ENCODE measurements around the gene CPT1C. TPM values are rescaled to one million over a fixed set of nuclear protein-coding genes. Genes with fewer than 3 reads are reported as not detected.
A peak's percentile ranks its signal among the peaks of the same experiment; 100 is the strongest.

Gene CPT1C
- total RNA-seq, 3 donors from 2014 or later (not counting 1 experiment from before 2014, with no cell fraction given), result 0.34 to 0.78 (median 0.73) TPM

- Mint-ChIP-seq H3K9me3 (no peaks in the 10 kb centered on the region), H3K27me3 (ENCODE audit: low read depth in 2 of 2) (peaks cover 17 to 20% of the 10 kb centered on the region in 2 donors), H3K27ac (no peak overlapping the region), H3K4me3 (no peak overlapping the region), H3K4me1 (peaks cover 15 to 38% of the 10 kb centered on the region in 2 donors), H3K36me3 (no peaks in the 10 kb centered on the region)
- no peaks in the 10 kb centered on the region for H3K9me3 ChIP-seq (ENCODE audit: control insufficient read depth, insufficient read depth, low read length)
- intact Hi-C loops (cut with micrococcal nuclease), result no loop called here
- DNase-seq, result no peak
- H3K27me3 ChIP-seq (ENCODE audit: control insufficient read depth, insufficient read depth, low read length), result peaks cover 26% of the 10 kb centered on the region
- no peak overlapping the region for H3K4me3 ChIP-seq (ENCODE audit: low read length)
- no peak for TF ChIP-seq CTCF (IDR thresholded peaks at IDR 0.05)
- H3K4me1 ChIP-seq (ENCODE audit: control insufficient read depth, insufficient read depth, low read length), result peaks cover 27% of the 10 kb centered on the region
- no peak for ATAC-seq
- no peak overlapping the region for H3K27ac ChIP-seq (ENCODE audit: low read length)
- peaks cover 29% of the 10 kb centered on the region for H3K36me3 ChIP-seq (ENCODE audit: control insufficient read depth, insufficient read depth, low read length)
- 85% methylated on average over 8 of the region's 12 CpGs for WGBS (ENCODE audit: insufficient coverage)
Measured at GRCh38 chr19:49688531-49689132, 2.3 kb upstream of the CPT1C start.

GRCh38 chr19:49689133-49690078 lies 1.5 kb upstream of the CPT1C start, which contains the start of gene ADM5:
Gene ADM5 (plus strand): TSS chr19:49689594. CDS start chr19:49689838, 244 bp downstream.
- peaks cover 26% of the 10 kb centered on the region for H3K27me3 ChIP-seq (ENCODE audit: control insufficient read depth, insufficient read depth, low read length)
- H3K36me3 Mint-ChIP-seq, result no peaks in the 10 kb centered on the region
- H3K4me1 ChIP-seq (ENCODE audit: control insufficient read depth, insufficient read depth, low read length), result peaks cover 27% of the 10 kb centered on the region
- peak within 1 kb of the TSS; percentile 95 for H3K4me3 Mint-ChIP-seq
- intact Hi-C loops (cut with micrococcal nuclease), result no loop called here
- peaks cover 22% of the 10 kb centered on the region for H3K36me3 ChIP-seq (ENCODE audit: control insufficient read depth, insufficient read depth, low read length)
- DNase-seq (peak in 1 of 2 donors; percentile 64), ATAC-seq (peak in 2 of 3 donors; percentile 51 to 63)
- H3K4me1 Mint-ChIP-seq, result peaks cover 15 to 38% of the 10 kb centered on the region in 2 donors
- peaks cover 17 to 23% of the 10 kb centered on the region in 2 donors for H3K27me3 Mint-ChIP-seq (ENCODE audit: low read depth in 2 of 2)
- peak within 1 kb of the TSS; percentile 51 to 79 for H3K27ac Mint-ChIP-seq
- no peaks in the 10 kb centered on the region for H3K9me3 ChIP-seq (ENCODE audit: control insufficient read depth, insufficient read depth, low read length)
- TF ChIP-seq CTCF (IDR thresholded peaks at IDR 0.05), result peak; percentile 55
- H3K4me3 ChIP-seq (ENCODE audit: low read length), result peak within 1 kb of the TSS; percentile 27
- no peaks in the 10 kb centered on the region for H3K9me3 Mint-ChIP-seq
- 51% methylated on average over 54 of the region's 54 CpGs for WGBS (ENCODE audit: insufficient coverage)
- no peak within 1 kb of the TSS for H3K27ac ChIP-seq (ENCODE audit: low read length)

GRCh38 chr19:49690079-49690655 lies 749 bp upstream of the CPT1C start:
- peaks cover 17 to 27% of the 10 kb centered on the region in 2 donors for H3K27me3 Mint-ChIP-seq (ENCODE audit: low read depth in 2 of 2)
- H3K27ac Mint-ChIP-seq, result peak overlapping the region; percentile 51 to 79
- 28% methylated on average over 39 of the region's 39 CpGs for whole genome bisulfite sequencing (ENCODE audit: insufficient coverage)
- DNase-seq, result peak in 1 of 2 donors; percentile 37
- H3K27ac ChIP-seq (ENCODE audit: low read length), result no peak overlapping the region
- peaks cover 27% of the 10 kb centered on the region for H3K4me1 ChIP-seq (ENCODE audit: control insufficient read depth, insufficient read depth, low read length)
- H3K9me3 ChIP-seq (ENCODE audit: control insufficient read depth, insufficient read depth, low read length), result no peaks in the 10 kb centered on the region
- intact Hi-C loops (cut with micrococcal nuclease), result no loop called here
- peaks cover 15 to 38% of the 10 kb centered on the region in 2 donors for H3K4me1 Mint-ChIP-seq
- H3K4me3 Mint-ChIP-seq, result peak overlapping the region; percentile 95
- no peaks in the 10 kb centered on the region for H3K9me3 Mint-ChIP-seq
- H3K36me3 ChIP-seq (ENCODE audit: control insufficient read depth, insufficient read depth, low read length), result peaks cover 15% of the 10 kb centered on the region
- H3K27me3 ChIP-seq (ENCODE audit: control insufficient read depth, insufficient read depth, low read length), result peaks cover 26% of the 10 kb centered on the region
- H3K36me3 Mint-ChIP-seq, result no peaks in the 10 kb centered on the region
- H3K4me3 ChIP-seq (ENCODE audit: low read length), result peak overlapping the region; percentile 27
- no peak for TF ChIP-seq CTCF (IDR thresholded peaks at IDR 0.05)
- peak in 2 of 3 donors; percentile 9 to 27 for ATAC-seq

Measured in natural killer cell (primary cell).